ENCODE measurements around the gene PPTC7.

GRCh38 chr12:110532644-110533043 is 50.5 kb downstream of the PPTC7 start:
- no peak for TF ChIP-seq POLR2AphosphoS5 (IDR thresholded peaks at IDR 0.05; ENCODE audit: low read depth, low read length)
- no peak for TF ChIP-seq POLR2A (IDR thresholded peaks at IDR 0.05; ENCODE audit: low read depth, low read length)
